Adipocyte (in vitro differentiated cells): Measurements from ENCODE around the gene SLIT3.
"Not testable (repeated sequence)": the region's sequence is repeated elsewhere in the genome, so short reads cannot be mapped to it uniquely, and the experiment has no call there.

Experiments used
- DNase-seq: peaks from one replicate; pipeline ENCODE4 v3.0.0-alpha.2; 2015; ENCODE audit warnings: low read depth
- H3K27me3 ChIP-seq: replicated peaks from 2 replicates; pipeline ENCODE4 v1.7.0; 2013; ENCODE audit warnings: mild to moderate bottlenecking, low read length, moderate library complexity; ENCODE audit not compliant: control insufficient read depth, insufficient read depth
- H3K36me3 ChIP-seq: 2 replicates; pipeline ENCODE4 v1.7.0; 2013; ENCODE audit warnings: low read length, mild to moderate bottlenecking, moderate library complexity; ENCODE audit not compliant: control insufficient read depth, insufficient read depth, severe bottlenecking
- H3K4me1 ChIP-seq: 2 replicates; pipeline ENCODE4 v1.7.0; 2013; ENCODE audit warnings: mild to moderate bottlenecking, low read length, moderate library complexity; ENCODE audit not compliant: control insufficient read depth, insufficient read depth
- H3K4me3 ChIP-seq: 2 replicates; pipeline ENCODE4 v1.7.0; 2013; ENCODE audit warnings: mild to moderate bottlenecking, low read length, moderate library complexity
- H3K9ac ChIP-seq: 2 replicates; pipeline ENCODE4 v1.7.0; 2013; ENCODE audit warnings: mild to moderate bottlenecking, low read length, moderate library complexity
- H3K9me3 ChIP-seq: 2 replicates; pipeline ENCODE4 v1.7.0; 2013; ENCODE audit warnings: mild to moderate bottlenecking, low read length, moderate library complexity; ENCODE audit not compliant: control insufficient read depth

Gene SLIT3

DNA sequence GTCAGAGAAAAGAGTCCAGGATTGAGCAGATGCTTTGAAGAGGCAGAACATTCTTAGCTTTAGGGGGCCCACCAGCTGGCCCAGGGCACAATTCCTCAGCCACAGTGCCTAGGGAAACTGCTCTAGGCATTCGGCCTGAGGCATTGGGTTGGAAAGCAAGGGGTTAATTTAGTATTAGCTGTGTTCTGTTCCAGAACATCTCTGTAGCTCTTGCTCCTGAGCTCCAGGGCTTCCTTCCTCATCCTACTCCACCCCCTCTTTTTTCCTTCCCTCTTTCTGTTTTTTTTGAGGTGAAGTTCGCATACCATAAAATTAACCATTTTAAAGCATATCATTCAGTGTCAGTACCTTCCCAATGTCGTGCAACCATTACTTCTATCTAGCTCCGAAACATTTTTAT, 647.3 kb downstream of the SLIT3 start:
- Histone ChIP-seq H3K36me3 (no peaks in the 10 kb centered on the region), H3K27me3 (no peaks in the 10 kb centered on the region)

DNA sequence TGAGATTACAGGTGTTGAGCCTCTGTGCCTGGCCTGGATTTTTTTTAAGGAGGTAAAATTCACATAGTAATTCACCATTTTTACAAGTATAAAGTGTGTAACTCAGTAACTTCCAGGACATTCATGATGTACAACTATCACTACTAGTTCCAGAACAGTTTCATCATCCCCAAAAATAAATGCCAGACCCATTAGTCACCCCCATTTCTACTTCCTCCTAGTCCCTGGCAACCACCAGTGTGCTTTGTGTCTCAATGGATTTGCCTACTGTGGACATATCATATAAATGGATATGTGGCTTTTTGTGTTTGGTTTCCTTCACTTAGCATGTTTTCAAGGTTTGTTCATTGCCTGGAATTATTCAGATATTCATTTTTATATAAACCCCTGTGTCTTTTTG, 649.3 kb downstream of the SLIT3 start:
- Histone ChIP-seq H3K9ac (peak overlapping the region; percentile 28), H3K4me3 (no peak overlapping the region), H3K27me3 (no peaks in the 10 kb centered on the region), H3K36me3 (no peaks in the 10 kb centered on the region), H3K9me3 (no peaks in the 10 kb centered on the region), H3K4me1 (peaks cover 65% of the 10 kb centered on the region)
- peak; percentile 69 for DNase-seq

More for the DNA sequence above, 647.3 kb downstream of the SLIT3 start:
- H3K9me3 ChIP-seq: no peaks in the 10 kb centered on the region
- peak; percentile 27 for DNase-seq
- H3K9ac ChIP-seq: peak overlapping the region; percentile 80
- peaks cover 67% of the 10 kb centered on the region for H3K4me1 ChIP-seq
- H3K4me3 ChIP-seq: peak overlapping the region; percentile 12

- DNase-seq: no peak
- Histone ChIP-seq H3K27me3 (no peaks in the 10 kb centered on the region), H3K4me1 (peaks cover 48% of the 10 kb centered on the region), H3K9ac (no peak overlapping the region), H3K4me3 (no peak overlapping the region), H3K36me3 (no peaks in the 10 kb centered on the region), H3K9me3 (no peaks in the 10 kb centered on the region)
Measured at GRCh38 chr5:168649306-168649705, 651.6 kb downstream of the SLIT3 start.

DNA sequence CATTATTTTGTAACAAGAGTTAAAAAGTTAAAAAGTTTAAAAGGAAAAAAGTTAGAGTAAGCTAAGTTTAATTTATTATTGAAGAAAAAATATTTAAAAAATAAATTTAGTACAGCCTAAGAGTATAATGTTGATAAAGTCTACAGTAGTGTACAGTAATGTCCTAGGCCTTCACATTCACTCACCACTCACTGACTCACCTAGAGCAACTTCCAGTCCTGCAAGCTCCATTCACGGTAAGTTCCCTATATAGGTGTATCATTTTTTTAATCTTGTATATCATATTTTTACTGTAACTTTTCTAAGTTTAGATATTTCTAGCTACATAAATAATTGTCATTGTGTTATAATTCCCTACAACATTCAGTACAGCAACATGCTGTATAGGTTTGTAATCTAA, 652.4 kb downstream of the SLIT3 start:
- H3K27me3 ChIP-seq: no peaks in the 10 kb centered on the region
- H3K4me3 ChIP-seq: no peak overlapping the region
- no peaks in the 10 kb centered on the region for H3K36me3 ChIP-seq
- no peaks in the 10 kb centered on the region for H3K9me3 ChIP-seq
- DNase-seq: no peak
- no peak overlapping the region for H3K9ac ChIP-seq
- peaks cover 41% of the 10 kb centered on the region for H3K4me1 ChIP-seq

DNA sequence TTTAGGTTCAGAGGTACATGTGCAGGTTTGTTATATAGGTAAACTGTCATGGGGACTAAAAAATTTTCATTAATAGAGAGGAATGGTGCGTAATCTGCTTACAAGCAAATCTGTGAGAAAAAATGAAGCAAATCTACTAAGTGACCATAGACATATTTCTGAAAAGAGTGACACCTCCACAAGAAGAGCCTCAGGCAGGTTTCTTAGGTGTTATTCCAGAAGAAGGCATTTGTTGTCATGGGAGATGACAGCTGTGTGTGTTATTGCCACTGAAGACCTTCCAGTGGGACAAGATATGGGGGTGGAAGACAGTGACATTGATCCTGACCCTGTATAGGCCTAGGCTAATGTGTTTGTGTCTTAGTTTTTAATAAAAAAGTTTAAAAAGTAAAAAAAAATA, 652.9 kb downstream of the SLIT3 start:
- no peak for DNase-seq

DNA sequence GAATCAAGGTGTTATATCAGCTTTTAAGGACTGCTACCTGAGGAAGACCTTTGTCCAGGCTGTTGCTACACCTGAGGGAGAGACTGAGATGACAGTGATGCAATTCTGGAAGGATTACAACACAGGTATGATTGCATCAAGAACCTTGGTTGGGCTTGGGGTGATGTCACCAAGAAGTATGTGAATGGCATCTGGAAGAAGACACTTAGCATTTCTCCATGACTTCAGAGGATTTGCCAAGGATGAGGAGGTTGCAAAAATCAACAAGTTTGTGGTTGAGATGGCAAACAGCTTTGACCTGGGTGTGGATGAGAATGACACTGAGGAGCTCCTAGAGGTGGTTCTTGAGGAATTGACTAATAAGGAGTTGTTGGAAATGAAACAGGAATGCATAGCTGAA, 653.9 kb downstream of the SLIT3 start:
- Histone ChIP-seq H3K4me1 (peaks cover 32% of the 10 kb centered on the region), H3K4me3 (no peak overlapping the region), H3K9ac (no peak overlapping the region), H3K27me3 (no peaks in the 10 kb centered on the region), H3K9me3 (no peaks in the 10 kb centered on the region), H3K36me3 (no peaks in the 10 kb centered on the region)
- DNase-seq: peak; percentile 50

More for the DNA sequence above, 652.9 kb downstream of the SLIT3 start:
- Histone ChIP-seq H3K4me1 (peaks cover 36% of the 10 kb centered on the region), H3K9me3 (no peaks in the 10 kb centered on the region), H3K27me3 (no peaks in the 10 kb centered on the region), H3K36me3 (no peaks in the 10 kb centered on the region), H3K4me3 (no peak overlapping the region), H3K9ac (no peak overlapping the region)

- DNase-seq: peak; percentile 14
- Histone ChIP-seq H3K9me3 (no peaks in the 10 kb centered on the region), H3K36me3 (no peaks in the 10 kb centered on the region)
Measured at GRCh38 chr5:168646335-168646734, 654.6 kb downstream of the SLIT3 start.

GRCh38 chr5:168645195-168645594, 655.7 kb downstream of the SLIT3 start:
- Histone ChIP-seq H3K27me3 (no peaks in the 10 kb centered on the region), H3K4me1 (peaks cover 18% of the 10 kb centered on the region), H3K9ac (no peak overlapping the region), H3K36me3 (no peaks in the 10 kb centered on the region), H3K9me3 (no peaks in the 10 kb centered on the region), H3K4me3 (no peak overlapping the region)
- DNase-seq: no peak

More at GRCh38 chr5:168646335-168646734, 654.6 kb downstream of the SLIT3 start:
- Histone ChIP-seq H3K9ac (no peak overlapping the region), H3K4me3 (no peak overlapping the region), H3K4me1 (peaks cover 24% of the 10 kb centered on the region), H3K27me3 (no peaks in the 10 kb centered on the region)

DNA sequence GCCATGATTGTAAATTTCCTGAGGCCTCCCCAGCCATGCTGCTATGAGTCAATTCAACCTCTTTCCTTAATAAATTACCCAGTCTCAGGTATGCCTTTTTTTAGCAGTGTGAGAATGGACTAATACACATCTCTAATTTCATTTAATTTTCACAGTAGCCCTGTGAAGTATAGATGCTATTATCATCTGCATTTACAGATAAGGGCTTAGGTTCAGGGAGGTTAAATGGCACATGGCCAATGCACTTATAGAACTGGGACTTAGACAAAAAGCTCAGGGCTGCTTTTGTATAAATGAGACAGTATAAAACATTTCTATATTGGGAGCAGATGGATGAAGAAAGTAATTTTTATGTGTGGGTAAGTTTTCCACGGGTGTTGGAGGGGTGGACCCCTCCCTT, 658.9 kb downstream of the SLIT3 start:
- Histone ChIP-seq H3K36me3 (no peaks in the 10 kb centered on the region), H3K9me3 (no peaks in the 10 kb centered on the region), H3K4me3 (no peak overlapping the region), H3K27me3 (no peaks in the 10 kb centered on the region), H3K9ac (no peak overlapping the region), H3K4me1 (peaks cover 29% of the 10 kb centered on the region)
- DNase-seq: no peak

GRCh38 chr5:168638846-168639245, 662.1 kb downstream of the SLIT3 start:
- H3K9me3 ChIP-seq, H3K4me3 ChIP-seq, H3K36me3 ChIP-seq, H3K27me3 ChIP-seq, H3K9ac ChIP-seq, DNase-seq: not testable (repeated sequence)
- peaks cover 22% of the 10 kb centered on the region for H3K4me1 ChIP-seq

DNA sequence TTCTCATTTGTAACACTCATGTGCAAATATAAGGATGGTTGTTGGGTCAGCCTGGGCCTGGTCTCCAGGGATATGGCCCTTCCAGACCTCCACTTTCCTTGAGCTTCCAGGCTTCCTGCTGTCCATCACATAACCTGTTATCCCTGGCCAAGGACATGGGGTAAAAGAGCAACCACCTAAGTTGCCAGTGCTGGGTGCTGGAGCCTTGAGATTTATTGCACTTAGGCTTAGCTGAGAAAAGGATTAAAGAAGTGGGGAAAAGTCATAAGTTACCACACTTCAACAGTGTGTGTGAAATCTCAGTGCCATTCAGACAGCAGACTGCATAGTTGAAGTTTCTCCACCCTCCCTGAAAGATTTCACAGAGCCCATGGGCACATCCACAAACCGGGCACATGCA, 663.1 kb downstream of the SLIT3 start:
- H3K27me3 ChIP-seq: no peaks in the 10 kb centered on the region
- peaks cover 22% of the 10 kb centered on the region for H3K4me1 ChIP-seq
- no peaks in the 10 kb centered on the region for H3K9me3 ChIP-seq
- no peak overlapping the region for H3K4me3 ChIP-seq
- H3K9ac ChIP-seq: no peak overlapping the region
- no peak for DNase-seq
- no peaks in the 10 kb centered on the region for H3K36me3 ChIP-seq

- no peak for DNase-seq
- Histone ChIP-seq H3K4me3 (no peak overlapping the region), H3K9me3 (no peaks in the 10 kb centered on the region), H3K4me1 (peaks cover 22% of the 10 kb centered on the region), H3K27me3 (no peaks in the 10 kb centered on the region), H3K9ac (no peak overlapping the region), H3K36me3 (no peaks in the 10 kb centered on the region)
Measured at GRCh38 chr5:168637281-168637680, 663.7 kb downstream of the SLIT3 start.
